HUDEP-2 (cell line): ENCODE data around the gene CEBPB.
A peak's percentile ranks its signal among the peaks of the same experiment; 100 is the strongest.
"Not testable (repeated sequence)": the region's sequence is repeated elsewhere in the genome, so short reads cannot be mapped to it uniquely, and the experiment has no call there.

ENCODE experiments used
- DNase-seq, 76 experiments: peaks; one replicate each; lab custom pipeline; 2025; ENCODE audit not compliant: unreplicated experiment in 76 of 76; lab: John Stamatoyannopoulos, UW

Gene CEBPB

GRCh38 chr20:50165684-50166554 is 24.7 kb upstream of the CEBPB start:
- DNase-seq: peak in 75 of 76 experiments; percentile 55 to 99 (median 95)

- DNase-seq: peak in 64 of 76 experiments; percentile 12 to 83 (median 55)
Measured at GRCh38 chr20:50169329-50169823, 21.3 kb upstream of the CEBPB start.

- DNase-seq: no peak
Measured at GRCh38 chr20:50170549-50171220, 19.9 kb upstream of the CEBPB start.

- no peak for DNase-seq
Measured at GRCh38 chr20:50172347-50173013, 18.1 kb upstream of the CEBPB start.

- DNase-seq: no peak
Measured at GRCh38 chr20:50174456-50174855, 16.2 kb upstream of the CEBPB start.

- DNase-seq: no peak
Measured at GRCh38 chr20:50175938-50176933, 14.4 kb upstream of the CEBPB start.

GRCh38 chr20:50178672-50179071 is 12.0 kb upstream of the CEBPB start:
- DNase-seq: not testable (repeated sequence)

GRCh38 chr20:50181344-50181743 is 9.3 kb upstream of the CEBPB start:
- DNase-seq: no peak

GRCh38 chr20:50182346-50182745 is 8.3 kb upstream of the CEBPB start:
- no peak for DNase-seq

- DNase-seq: no peak
Measured at GRCh38 chr20:50185426-50185825, 5.2 kb upstream of the CEBPB start.

GRCh38 chr20:50186151-50186885 is 4.3 kb upstream of the CEBPB start:
- DNase-seq: peak in 72 of 76 experiments; percentile 11 to 92 (median 72)

- DNase-seq: no peak
Measured at GRCh38 chr20:50186987-50187402, 3.6 kb upstream of the CEBPB start.

- no peak for DNase-seq
Measured at GRCh38 chr20:50187403-50188051, 3.1 kb upstream of the CEBPB start.

GRCh38 chr20:50188287-50188688 is 2.3 kb upstream of the CEBPB start:
- no peak for DNase-seq

- DNase-seq: peak in 14 of 76 experiments; percentile 4 to 45 (median 16)
Measured at GRCh38 chr20:50188879-50189680, 1.6 kb upstream of the CEBPB start.

GRCh38 chr20:50189681-50190250 is 864 bp upstream of the CEBPB start:
- DNase-seq: peak in 4 of 76 experiments; percentile 3 to 13 (median 10)

GRCh38 chr20:50191065-50191543 is 474 bp downstream of the CEBPB start:
- peak in 49 of 76 experiments; percentile 12 to 75 (median 42) for DNase-seq
